HG02840 (cell line): Measurements from ENCODE around the gene DIAPH3.
"Not testable (repeated sequence)": the region's sequence is repeated elsewhere in the genome, so short reads cannot be mapped to it uniquely, and the experiment has no call there.

ENCODE experiments used
- ATAC-seq: cut with Tn5 transposase; IDR thresholded peaks from one replicate; pipeline ENCODE4 v1.9.1; 2021; ENCODE audit warnings: mild to moderate bottlenecking, moderate library complexity, moderate number of reproducible peaks; ENCODE audit not compliant: unreplicated experiment, low FRiP score

The DIAPH3 gene, protein sequence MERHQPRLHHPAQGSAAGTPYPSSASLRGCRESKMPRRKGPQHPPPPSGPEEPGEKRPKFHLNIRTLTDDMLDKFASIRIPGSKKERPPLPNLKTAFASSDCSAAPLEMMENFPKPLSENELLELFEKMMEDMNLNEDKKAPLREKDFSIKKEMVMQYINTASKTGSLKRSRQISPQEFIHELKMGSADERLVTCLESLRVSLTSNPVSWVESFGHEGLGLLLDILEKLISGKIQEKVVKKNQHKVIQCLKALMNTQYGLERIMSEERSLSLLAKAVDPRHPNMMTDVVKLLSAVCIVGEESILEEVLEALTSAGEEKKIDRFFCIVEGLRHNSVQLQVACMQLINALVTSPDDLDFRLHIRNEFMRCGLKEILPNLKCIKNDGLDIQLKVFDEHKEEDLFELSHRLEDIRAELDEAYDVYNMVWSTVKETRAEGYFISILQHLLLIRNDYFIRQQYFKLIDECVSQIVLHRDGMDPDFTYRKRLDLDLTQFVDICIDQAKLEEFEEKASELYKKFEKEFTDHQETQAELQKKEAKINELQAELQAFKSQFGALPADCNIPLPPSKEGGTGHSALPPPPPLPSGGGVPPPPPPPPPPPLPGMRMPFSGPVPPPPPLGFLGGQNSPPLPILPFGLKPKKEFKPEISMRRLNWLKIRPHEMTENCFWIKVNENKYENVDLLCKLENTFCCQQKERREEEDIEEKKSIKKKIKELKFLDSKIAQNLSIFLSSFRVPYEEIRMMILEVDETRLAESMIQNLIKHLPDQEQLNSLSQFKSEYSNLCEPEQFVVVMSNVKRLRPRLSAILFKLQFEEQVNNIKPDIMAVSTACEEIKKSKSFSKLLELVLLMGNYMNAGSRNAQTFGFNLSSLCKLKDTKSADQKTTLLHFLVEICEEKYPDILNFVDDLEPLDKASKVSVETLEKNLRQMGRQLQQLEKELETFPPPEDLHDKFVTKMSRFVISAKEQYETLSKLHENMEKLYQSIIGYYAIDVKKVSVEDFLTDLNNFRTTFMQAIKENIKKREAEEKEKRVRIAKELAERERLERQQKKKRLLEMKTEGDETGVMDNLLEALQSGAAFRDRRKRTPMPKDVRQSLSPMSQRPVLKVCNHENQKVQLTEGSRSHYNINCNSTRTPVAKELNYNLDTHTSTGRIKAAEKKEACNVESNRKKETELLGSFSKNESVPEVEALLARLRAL

DNA sequence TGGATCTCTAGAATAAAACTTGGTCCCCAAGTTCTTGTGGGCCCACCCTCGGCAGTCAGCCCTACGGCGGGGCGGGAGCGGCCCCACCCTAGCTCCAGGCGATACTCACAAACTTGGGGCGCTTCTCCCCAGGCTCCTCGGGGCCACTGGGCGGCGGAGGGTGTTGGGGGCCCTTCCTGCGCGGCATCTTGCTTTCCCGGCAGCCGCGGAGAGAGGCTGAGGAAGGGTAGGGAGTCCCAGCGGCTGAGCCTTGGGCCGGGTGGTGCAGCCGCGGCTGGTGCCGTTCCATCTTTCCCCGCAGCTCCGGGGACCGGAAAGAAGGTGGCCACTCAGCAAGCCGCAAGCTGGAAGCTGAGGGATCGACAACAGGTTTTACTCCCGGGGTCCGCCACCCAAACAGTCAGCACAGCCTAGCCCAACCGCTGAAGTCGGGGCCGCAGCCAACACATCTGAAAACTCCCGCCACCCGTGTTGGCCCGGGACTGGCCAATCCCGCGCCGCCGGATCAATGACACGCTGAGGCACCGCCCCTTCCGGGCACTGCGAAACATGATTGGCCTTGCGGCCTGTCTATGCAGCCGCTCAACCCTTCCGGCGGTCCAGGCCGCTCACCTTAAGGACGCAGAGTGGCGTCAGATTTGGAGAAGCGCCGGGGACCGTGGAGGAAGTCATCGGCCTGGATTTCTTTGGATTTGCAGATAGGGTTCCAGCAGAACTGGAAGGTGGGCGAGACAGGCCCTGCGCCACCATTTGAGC lies at the start of gene DIAPH3:
DIAPH3 (minus strand) TSS at position 451 of the 756 bp plus-strand sequence; CDS start at position 289, 162 bp downstream.
- ATAC-seq = peak; percentile 100

DNA sequence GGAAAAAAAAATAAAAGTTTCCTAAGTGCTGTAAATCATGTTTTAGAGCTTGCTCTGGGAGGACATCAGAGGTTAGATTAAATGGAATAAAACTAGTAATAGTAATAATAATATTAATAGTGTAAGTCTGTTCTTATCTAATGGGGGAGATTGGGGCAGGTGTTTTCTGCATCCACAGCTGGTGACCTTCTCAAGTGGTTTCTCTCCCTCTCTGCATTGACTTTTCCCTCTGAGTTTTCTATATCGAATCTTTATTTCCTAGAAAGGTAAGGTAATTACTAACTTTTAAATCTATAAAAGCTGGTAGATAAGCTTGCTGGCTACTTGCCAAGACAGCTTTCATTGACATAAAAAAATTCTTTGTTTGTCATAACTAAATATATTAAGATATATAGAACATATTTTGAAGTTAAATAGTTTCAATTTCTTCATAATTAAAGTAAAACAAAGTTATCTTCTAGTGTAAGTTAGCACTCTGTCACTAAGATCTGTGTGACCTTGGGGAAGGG lies 49.6 kb upstream of the DIAPH3 start:
- no peak for ATAC-seq

DNA sequence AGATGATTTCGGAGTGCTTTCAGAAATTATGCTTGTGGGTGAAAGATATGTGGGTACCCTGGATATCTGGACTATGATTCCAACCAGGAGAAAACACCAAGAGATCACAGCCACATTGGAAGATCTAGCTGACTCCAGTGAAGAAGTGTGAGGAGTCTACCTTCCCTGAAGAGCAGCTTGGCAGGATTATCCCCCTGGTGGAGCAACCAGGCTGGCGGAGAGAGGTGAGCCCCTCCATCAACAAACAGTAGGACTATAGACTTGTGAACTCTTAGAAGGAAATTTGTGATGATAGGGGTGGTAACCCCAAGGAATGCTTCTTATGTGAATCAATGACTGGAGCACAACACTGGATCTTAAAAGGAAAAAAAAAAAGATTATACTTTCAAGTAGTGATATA lies 47.8 kb upstream of the DIAPH3 start:
- no peak for ATAC-seq

DNA sequence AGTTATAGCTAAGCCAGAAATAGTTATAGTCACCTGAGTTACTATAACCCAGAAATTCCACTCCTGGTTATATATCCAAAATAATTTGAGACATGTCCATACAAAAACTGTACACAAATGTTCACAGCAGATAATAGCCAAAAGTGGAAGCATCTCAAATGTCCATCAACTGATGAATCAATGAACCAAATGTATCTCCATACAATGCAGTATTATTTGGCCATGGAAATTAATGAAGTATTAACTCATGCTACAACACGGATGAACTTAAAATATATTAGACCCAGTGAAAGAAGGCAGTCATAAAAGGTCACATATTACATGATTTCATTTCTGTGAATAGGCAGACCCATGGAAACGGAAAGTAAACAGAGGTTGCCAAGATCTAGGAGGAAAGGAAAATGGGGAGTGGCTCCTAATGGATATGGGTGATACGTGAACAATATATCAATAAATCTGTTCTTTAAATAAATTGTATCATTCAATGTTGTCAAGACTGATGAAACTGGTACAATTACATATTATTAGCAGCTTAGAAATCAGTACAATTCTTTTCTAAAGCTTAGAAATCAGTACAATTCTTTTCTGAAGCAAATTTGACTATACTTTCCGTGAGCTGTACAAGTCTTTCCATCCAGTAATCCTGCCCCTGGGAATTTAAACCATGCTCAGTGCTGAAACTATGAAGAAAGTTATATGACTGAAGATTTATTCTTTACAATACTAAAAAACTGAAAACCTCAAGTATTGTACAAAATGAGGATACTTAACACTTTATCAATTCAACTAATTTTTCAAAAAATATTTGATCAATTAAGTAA lies 47.0 kb upstream of the DIAPH3 start:
- no peak for ATAC-seq

DNA sequence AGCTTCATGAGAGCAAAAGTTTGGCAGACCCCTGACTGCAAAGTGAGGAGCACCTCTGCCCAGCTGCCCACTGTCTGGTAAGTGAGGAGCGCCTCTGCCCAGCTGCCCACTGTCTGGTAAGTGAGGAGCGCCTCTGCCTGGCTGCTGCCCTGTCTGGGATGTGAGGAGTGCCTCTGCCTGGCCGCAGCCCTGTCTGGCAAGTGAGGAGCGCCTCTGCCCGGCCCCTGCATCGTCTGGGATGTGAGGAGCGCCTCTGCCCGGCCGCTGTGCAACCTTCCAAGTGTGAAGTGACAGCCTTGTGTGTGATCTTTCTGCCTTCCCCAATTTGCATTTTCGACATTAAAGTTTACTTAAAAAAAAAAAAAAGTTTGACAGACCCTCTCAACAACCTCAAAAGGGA lies 41.8 kb upstream of the DIAPH3 start:
- ATAC-seq = not testable (repeated sequence)

DNA sequence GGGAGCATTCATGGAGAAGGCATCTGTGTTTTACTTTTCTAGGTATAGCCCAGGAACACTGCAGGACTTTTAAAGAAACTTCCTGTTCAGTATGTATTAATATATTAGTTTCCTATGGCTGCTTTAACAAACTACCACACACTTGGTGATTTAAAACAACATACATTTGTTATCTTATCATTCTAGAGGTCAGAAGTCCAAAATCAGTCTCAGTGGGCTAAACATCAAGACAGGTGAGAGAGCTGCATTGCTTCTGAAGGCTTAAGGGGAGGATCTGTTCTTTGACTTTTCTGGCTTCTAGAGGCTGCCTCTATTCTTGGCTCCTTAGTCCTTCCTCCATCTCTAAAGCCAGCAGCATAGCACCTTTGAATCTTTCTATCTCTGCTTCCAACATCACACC lies 37.6 kb upstream of the DIAPH3 start:
- ATAC-seq = no peak

DNA sequence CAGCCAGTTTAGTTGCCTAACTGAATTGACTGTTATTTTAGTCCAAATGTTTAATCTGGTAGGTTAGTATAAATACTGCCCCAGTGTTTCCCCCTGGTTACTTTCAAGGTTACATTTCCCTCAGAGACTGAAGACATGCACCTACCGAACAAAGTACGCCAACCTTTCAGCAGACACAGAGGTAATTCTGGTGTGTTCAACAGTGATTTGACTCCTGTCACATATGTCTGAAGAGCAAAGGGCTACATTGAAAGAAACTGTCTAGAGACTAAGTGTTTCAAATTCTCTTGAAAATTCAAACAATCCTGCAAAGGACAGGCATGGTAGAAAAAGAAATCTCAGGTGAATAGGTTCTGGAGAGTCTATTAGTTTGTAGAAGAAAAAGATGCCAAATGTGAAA lies 32.2 kb upstream of the DIAPH3 start:
- ATAC-seq = not testable (repeated sequence)

DNA sequence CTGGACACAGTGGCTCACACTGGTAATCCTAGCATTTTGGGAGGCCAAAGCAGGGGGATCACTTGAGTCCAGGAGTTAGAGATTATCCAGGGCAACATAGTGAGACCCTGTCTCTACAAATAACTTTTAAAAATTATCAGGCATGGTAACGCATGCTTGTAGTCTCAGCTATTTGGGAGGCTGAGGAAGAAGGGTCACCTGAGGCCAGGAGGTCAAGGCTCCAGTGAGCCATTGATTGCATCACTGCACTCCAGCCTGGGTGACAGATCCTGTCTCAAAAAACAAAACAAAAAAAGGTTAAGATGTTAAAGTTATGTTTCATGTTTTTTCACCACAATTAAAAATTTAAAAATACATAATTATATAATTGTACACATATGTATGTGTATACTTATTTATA lies 19.2 kb upstream of the DIAPH3 start:
- ATAC-seq = no peak

DNA sequence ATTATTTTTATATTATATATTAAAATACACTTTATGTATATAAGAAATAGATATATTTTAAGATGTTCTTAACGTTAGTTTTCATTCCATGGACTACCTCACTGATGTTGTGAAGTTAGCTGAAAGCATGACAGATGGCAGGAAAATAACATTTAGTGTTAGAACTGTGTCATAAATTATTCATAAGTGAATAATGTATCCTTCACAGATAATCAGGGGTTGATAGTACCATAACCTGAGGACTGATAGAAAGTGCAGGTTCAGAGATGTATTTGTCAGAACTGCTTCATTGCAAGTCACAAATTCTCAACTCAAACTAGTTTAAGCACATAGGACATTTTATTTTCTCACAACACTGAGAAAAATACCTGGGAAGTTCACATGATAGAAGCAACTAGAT lies 14.6 kb upstream of the DIAPH3 start:
- ATAC-seq = no peak

DNA sequence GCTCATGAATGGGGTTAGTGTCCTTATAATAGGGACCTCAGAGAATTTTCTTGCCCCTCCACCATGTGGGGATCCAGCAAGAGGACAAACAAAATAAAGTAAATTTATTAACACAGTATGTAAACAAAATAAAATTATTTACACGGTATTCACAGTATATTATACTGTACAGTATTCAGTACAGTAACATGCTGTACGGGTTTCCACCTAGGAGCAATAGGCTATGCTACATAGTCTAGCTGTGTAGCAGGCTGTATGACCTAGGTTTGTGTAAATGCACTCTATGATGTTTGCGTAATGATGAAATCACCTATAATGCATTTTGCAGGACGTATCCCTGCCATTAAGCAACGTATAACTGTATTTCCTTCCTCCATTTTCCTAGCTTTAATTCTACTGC lies 11.8 kb upstream of the DIAPH3 start:
- no peak for ATAC-seq

DNA sequence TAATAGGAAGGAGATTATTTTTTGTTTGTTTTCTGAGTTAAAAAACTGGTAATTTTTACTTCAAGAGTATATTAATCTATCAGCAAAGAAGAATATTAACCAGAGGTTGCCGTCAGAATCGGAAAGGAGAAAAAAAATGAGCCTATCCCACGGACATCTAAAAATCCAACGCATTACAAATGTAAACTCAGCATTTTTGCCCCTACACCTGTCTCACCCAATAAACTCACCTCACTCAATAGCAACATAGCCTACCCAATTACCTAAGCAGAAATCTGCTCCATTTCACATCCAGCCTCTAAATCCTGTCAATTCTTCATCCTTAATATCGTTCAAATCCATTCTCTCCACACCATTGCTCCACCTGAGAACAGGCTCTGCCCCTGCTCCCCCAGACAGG lies 10.4 kb upstream of the DIAPH3 start:
- ATAC-seq = no peak

DNA sequence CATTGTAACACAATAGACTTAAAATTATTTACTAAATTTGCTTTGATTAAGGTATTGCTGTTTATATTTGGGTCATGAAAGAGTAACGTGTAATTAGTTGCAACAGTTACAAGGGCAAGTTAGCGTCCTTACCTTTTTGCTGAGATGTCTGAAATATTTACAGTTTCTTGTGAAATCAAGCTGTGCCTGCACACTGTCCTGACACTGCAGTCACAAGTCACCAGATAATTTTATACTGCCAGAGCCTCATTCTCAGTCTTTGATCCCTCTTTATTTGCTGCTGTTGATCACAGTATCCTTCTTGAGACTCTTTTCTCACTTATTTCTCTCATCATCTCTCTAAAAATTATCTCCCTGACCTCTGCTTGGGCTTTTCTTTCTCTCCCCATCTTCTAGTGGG lies 8.4 kb upstream of the DIAPH3 start:
- no peak for ATAC-seq

DNA sequence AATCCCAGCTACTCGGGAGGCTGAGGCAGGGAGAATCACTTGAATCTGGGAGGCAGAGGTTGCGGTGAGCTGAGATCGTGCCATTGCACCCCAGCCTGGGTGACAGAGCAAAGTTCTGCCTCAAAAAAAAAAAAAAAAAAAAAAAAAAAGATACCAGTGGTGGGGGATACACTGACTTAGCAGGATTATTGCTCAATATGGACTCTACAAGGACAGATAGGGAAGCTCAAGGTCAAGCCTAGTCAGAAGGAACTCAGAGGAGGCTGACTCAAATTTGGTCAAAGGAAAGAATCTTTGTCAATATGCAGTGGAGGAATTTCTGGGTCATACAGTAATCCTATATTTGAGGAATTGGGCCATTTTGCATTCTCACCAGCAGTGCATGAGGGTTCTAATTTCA lies 6.7 kb upstream of the DIAPH3 start:
- no peak for ATAC-seq

DNA sequence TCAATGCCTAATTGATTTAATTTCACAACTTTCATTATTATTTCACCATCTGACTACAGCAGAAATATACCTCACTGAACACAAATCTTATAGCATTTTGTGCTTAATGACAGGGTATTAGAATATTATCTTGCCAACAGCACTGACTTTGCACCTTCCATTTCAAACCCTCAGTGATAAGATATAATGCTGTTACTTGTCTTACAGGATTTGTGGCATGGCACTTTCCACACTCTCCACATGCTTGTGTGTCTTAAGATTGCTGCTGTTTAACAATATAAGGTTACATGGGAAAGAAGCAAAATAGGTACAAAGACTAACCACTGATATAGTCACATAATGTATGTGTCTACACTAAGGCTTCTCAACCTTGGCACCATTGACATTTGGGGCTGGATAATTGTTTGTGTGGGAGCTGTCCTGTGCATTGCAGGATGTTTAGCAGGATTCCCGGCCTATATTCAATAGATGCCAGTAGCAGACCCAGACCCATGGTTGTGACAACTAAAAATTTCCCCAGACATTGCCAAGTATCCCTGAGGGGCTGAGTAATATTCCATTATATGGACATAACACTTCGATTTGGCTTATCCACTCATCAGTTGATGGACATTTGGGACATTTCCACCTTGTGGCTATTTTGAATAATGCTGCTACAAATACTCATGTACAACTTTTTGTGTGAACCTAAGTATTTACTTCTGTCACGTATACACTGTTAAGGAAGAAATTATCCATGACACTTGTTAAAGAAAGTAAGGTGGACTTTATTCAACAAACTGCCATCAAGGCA lies 5.7 kb upstream of the DIAPH3 start:
- ATAC-seq = no peak

DNA sequence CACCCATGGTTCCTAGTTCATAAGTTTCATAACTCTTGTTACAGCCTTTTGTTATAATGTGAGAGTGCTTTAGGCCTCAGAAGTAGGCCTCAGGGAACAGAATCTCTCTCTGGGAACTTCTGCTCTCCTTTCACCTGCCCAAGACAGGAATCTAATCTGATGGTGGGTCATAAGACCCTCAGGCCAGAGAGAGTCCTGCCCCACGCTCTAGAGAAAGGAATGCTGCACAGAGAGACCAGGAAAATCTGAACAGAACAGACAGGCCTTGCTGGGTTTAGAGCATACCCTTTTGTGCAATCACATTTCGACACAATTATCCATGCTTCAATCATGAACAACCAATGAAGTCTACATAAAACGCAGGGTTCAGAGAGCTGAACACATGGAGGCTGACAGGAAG lies 3.4 kb upstream of the DIAPH3 start:
- no peak for ATAC-seq

DNA sequence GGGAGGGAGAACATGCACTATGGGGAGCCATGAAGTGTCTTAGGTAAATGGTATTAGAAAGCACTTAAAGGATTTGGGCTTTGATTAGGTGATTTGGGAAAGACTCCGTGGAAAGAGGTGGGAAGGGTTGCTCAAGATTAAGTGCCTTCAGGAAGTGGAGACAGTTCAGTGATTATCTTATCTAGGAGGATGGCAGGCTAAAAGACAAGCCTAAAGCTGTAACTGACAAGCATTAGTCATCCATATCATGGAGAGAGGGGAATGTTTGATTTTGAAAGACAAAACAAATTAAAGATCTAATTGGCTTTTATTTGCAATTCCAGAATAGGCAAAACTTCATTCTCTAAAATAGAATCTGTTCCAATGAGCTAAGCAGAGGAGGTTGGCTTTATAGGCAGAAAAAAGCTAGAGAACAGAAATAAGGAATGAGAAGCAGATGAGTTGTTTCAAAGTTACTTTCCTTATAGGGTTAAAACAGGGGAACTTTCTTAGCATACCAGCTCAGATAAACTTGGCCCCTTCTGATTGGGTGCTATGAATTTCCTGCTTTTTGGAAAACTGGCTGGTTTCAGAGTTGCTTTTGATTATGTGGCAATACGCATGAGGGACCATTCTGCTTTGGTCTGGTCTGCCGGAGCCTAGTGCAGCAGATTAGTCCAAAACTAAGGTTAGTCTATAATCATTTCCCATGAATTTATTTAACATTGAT lies 1.8 kb upstream of the DIAPH3 start:
- ATAC-seq = no peak

DNA sequence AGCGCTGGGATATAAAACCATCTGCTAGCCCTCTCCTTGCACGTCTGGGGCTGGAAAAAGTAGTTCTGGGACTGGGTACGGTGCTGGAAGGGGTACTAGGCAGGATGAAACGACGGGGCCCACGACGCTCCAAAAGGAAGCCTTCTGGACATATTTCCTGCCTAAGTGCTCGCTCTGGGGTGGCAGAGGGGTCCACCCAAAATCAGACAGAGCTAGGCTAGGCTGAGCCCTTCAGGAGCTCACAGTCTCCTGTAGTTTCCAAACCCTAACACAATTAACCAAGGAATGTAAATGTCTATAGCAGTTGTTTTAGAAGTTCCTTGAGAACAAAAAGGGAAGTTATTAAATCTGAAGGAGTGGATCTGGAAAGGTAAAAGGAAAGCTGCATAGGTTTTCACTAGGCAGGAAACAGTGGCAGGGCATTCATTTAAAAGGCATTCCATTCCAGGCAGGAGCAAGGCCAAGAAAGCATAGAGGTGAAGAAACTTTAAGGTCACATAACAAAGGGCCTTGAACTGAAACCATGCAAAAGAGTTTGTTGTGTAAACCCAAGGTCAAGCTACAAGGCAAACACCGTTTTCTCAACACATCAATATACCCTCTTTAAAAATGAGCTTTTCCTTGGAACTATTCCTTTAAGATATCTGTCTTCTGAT lies 634 bp upstream of the DIAPH3 start:
- peak; percentile 30 for ATAC-seq
